NCI-H510A treated with DMSO at 0.1 percent for 48 hours (cell line): ENCODE results near the gene MAOA.
"Not testable (repeated sequence)": the region's sequence is repeated elsewhere in the genome, so short reads cannot be mapped to it uniquely, and the experiment has no call there.

Source experiments
- DNase-seq: peaks from one replicate; lab custom pipeline; 2025; lab: John Stamatoyannopoulos, UW

The MAOA gene

DNA sequence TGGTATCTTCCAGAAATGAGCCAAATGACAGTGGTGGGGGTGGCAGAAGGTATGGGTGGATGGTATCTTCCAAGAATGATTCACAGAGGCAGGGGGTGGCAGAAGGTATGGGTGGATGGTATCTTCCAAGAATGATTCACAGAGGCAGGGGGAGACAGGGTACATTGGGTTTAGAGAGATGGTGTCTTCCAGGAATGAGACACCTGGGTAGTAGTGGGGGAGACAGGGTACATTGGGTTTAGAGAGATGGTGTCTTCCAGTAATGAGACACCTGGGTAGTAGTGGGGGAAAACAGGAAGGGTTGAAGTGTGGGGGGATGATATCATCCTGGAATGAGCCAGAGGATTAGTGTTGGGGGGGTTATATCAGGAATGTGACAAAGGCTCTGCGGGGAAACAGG lies 62.0 kb downstream of the MAOA start:
- DNase-seq = no peak

- no peak for DNase-seq
Observed at GRCh38 chrX:43718546-43718945, 62.4 kb downstream of the MAOA start.

GRCh38 chrX:43718956-43719355 lies 62.9 kb downstream of the MAOA start:
- DNase-seq = no peak

DNA sequence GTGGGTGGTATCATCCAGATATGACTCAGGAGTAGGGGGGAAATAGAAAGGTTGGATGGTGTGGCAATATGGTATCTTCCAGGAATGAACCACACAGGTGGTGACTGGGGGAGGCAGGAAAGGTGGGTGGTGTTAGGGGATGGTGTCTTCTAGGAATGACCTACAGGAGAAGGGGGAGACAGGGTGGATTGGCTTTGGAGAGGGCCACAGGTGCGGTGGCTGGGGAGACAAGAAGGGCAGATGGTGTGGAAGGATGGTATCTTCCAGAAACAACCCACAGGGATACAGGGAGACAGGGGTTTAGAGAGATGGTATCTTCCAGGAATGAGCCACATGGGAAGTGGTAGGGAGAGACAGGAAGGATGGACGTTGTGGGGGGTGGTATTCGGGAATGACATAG lies 64.0 kb downstream of the MAOA start:
- no peak for DNase-seq

- no peak for DNase-seq
Observed at GRCh38 chrX:43720961-43721360, 64.9 kb downstream of the MAOA start.

GRCh38 chrX:43725227-43725626 lies 69.1 kb downstream of the MAOA start:
- not testable (repeated sequence) for DNase-seq

GRCh38 chrX:43727254-43727653 lies 71.2 kb downstream of the MAOA start:
- peak; percentile 21 for DNase-seq

- DNase-seq = no peak
Observed at GRCh38 chrX:43728002-43728401, 71.9 kb downstream of the MAOA start.

DNA sequence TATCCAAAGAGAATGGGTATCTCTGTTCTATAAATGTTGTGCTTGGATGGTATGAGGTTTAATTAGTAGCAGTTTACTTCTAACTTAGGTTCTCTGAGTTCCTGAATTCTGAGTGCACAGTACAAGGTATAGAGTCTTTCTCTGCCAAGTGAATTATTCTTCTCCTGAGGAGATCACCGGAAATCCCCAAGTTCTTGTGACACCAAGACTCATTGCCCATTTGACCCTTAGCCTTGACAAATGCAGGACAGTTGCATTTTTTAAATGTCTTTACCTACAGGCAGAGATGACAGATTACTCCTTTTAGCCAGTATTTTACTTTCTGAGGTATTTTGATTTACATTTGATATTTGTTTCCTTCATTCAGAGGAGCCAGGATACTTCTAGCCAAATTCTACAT lies 72.9 kb downstream of the MAOA start:
- no peak for DNase-seq

- DNase-seq = no peak
Observed at GRCh38 chrX:43731086-43731485, 75.0 kb downstream of the MAOA start.

DNA sequence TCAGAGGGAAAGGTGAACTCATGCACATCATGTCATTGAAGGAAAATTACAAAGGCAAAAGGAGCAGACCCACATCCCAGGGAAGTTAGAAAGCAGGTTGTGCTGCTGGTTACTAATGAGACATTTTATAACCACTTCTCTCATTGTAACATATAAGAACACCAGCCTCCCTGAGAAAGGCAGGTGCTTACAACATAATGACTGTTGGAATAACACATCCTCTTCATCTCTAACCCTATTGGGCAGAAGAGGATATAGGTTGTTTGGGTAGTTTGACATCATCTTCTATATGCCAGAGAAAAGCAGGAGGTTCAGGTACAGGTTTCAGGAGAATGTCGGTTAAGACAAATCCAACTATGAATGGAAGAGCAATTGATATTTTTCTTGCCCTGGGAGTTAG lies 77.6 kb downstream of the MAOA start:
- peak; percentile 32 for DNase-seq

GRCh38 chrX:43734444-43734843 lies 78.3 kb downstream of the MAOA start:
- no peak for DNase-seq

GRCh38 chrX:43735534-43735933 lies 79.4 kb downstream of the MAOA start:
- no peak for DNase-seq

DNA sequence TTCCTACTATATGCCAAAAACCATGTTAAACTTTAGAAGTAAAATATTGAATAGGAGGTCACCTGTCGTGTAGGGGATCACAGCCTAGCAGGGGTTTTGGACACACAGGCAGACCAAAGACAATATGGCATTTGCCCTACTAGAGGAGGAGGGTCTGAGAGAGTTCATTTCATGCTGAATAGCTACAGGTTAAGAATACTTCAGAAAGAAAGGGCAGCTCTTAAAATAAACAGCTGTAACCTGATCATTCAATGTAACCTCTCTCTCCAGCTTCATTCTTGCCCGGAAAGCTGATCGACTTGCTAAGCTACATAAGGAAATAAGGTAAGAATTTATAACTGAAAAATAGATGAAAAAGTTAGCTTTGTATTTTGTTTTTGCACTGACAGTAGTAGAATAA lies 79.9 kb downstream of the MAOA start:
- peak; percentile 70 for DNase-seq

- DNase-seq = no peak
Observed at GRCh38 chrX:43741843-43742573, 85.9 kb downstream of the MAOA start.

DNA sequence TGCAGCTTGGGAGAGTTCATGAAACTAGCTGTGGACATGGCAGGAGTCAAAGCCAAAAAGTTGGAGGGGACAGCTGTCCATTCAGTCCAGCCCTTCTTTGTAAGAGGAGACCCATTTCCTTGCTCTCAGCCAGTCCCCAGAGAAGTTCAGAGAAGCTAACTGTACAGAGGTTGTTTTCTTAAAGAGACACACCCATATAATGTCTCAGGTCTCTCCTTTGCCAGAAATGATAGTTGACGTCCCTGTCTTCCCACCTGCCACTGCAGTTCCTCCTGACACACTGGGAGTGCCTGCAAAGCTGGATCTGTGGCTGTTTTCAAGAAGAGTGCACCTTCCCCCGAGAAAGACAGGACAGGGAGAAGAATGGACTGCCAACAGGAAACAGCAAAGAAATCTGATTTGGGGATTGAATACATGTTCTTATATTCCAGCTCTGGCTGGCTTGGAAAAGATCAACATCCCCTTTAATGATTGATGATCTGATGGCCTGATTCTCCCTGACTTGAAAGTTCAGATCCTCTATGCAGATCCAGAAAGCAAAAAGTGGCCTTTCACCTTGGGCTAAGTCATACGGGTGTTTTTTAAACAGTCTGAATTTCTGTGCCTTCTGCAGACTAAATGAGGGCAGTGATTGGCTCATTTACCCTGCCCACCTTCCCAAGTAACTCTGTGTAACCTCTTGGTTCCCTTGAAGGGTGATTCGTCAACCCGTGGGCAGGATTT lies 87.2 kb downstream of the MAOA start:
- DNase-seq = no peak

DNA sequence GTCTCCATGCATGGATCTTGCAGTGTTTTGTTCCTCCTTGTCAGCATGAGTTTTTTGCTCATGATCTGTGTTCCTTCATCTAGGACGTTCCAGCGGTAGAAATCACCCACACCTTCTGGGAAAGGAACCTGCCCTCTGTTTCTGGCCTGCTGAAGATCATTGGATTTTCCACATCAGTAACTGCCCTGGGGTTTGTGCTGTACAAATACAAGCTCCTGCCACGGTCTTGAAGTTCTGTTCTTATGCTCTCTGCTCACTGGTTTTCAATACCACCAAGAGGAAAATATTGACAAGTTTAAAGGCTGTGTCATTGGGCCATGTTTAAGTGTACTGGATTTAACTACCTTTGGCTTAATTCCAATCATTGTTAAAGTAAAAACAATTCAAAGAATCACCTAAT lies 88.2 kb downstream of the MAOA start:
- DNase-seq = no peak

DNA sequence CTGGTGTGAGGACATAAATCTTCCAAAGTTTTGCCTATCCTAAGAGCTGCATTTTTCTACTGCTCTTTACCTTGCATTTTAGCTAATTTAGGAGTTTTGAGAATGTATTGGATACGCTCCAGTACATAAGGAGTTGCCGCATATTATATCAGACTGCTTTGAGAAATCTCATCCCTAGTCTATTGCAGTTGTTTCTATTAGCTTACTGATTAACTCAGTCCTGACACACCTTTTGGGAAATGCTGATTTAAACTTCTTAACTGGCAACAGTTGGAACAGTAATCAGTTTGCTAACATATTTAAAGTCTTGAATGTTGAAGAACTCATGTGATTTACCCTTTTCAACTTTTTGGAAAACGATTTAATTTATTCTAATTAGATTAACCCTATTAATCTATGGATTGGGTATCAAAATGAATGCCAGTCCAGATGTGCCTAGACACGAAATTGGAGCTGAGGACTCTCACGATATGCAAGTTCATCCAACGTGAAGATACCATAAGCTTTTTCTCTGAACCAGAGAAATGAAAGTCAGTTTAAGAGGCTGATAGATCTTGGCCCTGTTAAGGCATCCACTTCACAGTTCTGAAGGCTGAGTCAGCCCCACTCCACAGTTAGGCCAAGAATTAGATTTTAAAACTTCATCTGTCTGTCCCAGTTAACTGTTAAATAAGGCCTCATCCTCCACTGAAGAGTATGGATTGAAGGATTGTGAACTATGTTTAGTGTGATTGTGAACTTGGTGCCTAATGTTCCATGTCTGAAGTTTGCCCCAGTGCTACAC lies 90.0 kb downstream of the MAOA start:
- DNase-seq = no peak

DNA sequence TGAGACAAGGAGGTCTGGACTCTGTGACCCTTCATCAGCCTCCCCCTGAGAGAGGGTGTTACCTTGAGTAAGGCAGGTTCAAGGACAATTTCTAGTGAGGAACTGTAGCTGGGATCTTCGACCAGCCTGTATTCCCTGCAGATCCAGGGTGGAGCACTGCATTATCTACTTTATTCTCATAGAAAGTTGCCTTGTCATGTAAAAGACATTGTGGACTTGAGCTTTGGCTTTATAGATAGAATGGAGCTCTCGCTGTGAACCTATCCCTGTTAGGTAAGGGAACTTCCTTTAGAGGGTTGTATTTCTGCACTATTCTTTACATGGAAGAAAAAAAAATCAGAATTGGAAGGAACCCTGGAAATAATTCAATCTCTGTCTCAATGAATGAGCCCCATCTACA lies 91.4 kb downstream of the MAOA start:
- DNase-seq = no peak

GRCh38 chrX:43750248-43750676 lies 94.2 kb downstream of the MAOA start:
- DNase-seq = peak; percentile 68

DNA sequence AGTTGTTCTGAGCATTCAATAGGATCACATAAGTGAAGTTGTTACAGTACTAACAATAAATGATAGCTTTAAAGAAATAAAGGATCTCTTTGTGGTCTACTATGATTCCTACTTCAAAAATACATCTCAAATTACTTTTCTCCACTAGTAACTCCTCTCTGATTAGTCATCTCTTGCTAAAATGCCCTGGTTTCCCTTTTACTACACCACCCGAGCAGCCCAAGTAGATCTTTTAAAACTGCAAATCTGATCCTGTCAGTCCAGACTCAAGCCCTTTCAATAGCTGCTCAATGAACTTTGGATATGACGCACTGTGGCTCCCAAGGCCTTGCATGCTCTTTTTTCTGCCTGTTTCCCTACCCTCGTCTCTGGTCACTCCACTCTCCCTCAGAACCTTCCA lies 97.5 kb downstream of the MAOA start:
- no peak for DNase-seq

GRCh38 chrX:43756076-43756475 lies 100.0 kb downstream of the MAOA start:
- DNase-seq = no peak

DNA sequence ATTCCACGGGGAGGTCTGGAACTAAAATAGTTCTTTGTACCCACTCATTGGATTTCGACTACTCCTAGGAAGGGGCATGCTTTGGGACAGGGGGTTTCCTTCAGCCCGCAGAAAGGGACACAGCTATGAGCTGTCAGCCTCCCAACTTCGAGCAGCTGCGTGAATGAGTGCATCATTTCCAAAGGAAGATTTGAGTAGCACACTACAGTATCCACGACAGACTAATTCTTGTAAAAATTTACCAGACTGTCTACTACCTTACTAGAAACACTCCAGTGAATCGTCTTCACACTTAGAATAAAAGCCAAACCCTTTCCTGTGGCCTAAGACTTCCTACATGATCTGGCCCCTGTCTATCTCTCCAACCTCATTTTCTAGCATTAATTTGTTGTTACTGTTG lies 101.9 kb downstream of the MAOA start:
- DNase-seq = no peak
